ENCODE measurements around the gene SMIM5.
"Not testable (repeated sequence)": the region's sequence is repeated elsewhere in the genome, so short reads cannot be mapped to it uniquely, and the experiment has no call there.

The SMIM5 gene

DNA sequence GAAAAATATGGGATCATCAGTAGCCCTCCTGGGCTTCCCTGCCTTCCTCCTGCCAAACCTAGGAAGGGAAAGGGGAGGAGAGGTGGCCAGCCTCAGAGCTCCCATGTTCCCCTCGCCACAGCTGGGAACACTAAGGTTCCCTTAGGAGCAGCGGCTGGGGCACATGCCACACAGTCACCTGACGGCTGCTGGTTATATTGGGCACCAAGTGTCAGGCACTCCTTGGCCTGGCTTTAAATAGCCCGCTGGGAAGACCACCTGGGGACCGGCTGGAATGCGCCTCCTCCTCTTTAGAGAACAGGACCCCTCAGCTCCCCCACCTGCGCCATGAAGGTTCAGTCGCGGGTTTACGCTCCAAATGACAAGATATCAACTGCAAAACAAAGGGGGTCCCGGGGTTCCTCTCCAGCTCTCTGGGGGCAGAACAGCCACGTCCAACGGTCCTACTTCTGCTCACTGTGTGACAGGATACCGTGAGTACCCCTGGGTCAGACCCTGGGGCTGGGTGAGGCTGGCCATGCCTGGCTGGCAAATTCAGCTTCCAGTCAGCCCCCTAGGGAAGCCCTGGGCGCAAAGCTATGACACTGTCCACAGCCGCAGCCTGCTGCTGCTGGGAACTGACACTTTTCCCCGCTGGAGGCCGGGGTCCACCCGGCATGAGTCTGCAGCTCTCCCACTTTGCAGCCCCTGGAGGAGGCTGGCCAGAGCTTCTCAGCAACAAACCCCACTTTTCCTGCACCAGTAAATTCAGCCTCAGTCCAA, 3.3 kb downstream of the SMIM5 start:
- no peak overlapping the region for H3K4me3 ChIP-seq (ENCODE audit: low read length)
- DNase-seq (ENCODE audit: low read depth, low spot score) = no peak

DNA sequence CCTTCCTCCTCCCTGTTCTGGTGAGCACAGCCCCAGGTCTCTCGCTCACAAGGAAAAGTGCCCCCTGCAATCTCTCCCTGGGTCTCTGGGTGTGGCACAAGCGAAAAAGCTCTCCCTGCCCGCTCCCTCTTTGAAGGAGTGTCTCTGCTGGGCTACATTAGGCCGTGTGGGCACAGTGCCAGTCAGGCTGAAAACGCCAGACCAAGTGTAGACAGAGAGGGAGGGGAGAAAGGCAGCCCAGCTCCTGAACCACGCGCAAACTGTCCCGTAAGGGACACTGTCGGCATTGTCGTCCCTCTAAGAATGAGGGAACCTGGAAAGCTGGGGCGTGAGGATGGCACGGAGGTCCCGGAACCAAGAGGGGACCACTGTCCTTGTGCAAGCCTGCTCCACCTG, 3.9 kb downstream of the SMIM5 start:
- DNase-seq (ENCODE audit: low read depth, low spot score) = no peak
- no peak overlapping the region for H3K4me3 ChIP-seq (ENCODE audit: low read length)

DNA sequence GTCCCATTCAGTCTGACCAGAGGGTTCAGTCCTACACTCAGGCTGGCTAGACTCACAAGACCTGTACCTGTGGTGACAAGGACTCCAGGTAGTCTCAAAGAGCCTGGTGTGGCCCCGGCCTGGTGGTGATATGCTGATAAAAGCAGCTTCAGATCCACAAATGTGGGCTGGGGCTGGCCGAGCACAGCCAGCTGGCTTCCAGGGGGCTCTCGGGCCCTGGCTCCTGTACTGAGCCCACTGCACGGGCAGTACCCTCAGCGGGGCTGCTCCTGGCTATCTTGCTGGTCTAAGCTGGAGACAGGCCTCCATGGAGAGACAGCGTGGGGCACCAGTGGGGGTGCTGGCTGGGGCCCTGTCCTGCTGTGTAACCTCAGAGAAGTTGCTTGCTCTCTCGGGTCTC, 4.3 kb downstream of the SMIM5 start:
- H3K4me3 ChIP-seq (ENCODE audit: low read length) = no peak overlapping the region
- DNase-seq (ENCODE audit: low read depth, low spot score) = no peak

DNA sequence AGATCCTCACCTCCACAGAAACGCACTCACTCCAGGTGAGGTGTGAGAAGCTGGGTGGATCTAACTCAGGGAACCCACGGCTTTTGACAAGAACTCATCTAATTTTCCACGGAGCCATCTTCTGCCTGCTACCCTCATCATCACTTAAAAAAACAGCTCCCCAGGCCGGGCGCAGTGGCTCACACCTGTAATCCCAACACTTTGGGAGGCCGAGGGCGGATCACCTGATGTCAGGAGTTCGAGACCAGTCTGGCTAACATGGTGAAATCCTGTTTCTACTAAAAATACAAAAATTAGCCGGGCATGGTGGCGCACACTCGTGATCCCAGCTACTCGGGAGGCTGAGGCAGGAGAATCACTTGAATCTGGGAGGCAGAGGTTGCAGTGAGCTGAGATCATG, 4.8 kb downstream of the SMIM5 start:
- not testable (repeated sequence) for DNase-seq (ENCODE audit: low read depth, low spot score); H3K4me3 ChIP-seq (ENCODE audit: low read length)

DNA sequence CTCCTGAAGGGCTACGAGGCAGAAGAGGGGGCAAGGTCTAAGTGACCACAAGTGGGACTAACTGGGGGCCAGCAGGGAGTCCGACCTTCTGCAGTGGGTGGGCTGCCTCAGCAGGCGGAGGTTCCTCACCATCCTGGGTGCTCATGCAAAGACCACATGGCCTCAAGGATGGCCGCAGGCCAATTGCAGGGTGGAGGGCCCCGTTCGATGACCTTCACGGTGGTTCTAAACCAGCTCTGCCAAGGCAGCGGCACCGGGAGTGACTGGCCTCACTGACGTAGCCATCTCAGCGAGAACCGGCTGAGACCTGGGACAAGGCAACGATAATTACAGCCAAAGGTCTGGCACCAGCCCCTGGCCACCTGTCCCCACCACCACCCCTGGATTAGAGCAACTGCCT, 5.7 kb downstream of the SMIM5 start:
- DNase-seq (ENCODE audit: low read depth, low spot score) = no peak
- H3K4me3 ChIP-seq (ENCODE audit: low read length) = no peak overlapping the region

DNA sequence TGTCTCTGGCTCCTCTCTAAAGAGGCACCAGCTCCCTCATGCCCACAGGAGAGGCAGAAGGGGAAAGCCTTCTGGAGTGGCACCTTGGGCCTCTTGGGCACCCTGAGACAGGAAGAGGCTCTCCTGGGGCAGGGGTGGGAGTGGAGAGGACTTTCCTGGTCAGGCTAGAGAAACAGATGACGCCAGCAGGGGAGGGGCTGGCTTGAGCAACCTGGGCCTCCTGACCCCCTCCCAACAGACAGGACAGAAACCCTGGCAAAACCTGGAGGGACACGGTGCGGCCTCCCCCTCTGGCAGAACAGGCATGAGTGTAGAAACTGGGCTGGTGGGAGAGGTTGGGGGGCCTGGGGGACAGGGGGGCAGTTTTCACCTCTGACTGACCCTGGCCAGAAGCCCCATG, 6.1 kb downstream of the SMIM5 start:
- no peak for DNase-seq (ENCODE audit: low read depth, low spot score)
- H3K4me3 ChIP-seq (ENCODE audit: low read length) = no peak overlapping the region

DNA sequence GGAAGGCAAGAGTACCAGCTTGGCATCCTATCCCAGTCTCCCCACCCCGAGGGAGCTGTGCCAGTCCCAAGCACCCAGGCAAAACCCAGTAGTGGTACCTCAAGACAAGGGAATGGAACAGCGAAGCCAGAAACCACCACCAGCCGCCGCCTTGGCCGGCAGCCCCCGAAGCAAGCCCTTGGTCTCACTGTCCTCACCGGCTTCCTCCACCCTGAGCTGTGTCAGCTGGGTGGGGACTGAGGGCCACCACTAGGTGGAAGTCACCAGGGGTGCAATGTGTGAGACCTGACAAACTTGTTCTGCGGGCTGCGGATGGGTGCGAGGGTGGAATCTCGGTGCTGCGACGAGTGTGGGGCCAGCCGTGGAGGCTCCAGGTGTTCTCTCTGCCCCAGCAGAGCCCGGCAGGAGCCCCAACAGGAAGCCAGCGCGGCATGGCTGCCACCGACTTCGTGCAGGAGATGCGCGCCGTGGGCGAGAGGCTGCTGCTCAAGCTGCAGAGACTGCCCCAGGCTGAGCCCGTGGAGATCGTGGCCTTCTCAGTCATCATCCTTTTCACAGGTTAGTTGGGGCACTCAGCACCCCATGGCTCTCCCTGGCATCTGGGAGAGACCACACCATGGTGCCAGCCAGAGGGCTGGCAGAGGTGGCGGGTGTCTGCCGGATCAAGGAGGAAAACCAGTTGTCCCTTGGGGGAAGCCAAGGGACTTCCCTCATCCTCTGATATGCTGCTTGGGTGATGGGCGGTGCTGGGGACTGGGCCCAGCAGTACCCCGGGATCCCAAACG, 6.7 kb downstream of the SMIM5 start:
- H3K4me3 ChIP-seq (ENCODE audit: low read length) = no peak overlapping the region
- no peak for DNase-seq (ENCODE audit: low read depth, low spot score)

DNA sequence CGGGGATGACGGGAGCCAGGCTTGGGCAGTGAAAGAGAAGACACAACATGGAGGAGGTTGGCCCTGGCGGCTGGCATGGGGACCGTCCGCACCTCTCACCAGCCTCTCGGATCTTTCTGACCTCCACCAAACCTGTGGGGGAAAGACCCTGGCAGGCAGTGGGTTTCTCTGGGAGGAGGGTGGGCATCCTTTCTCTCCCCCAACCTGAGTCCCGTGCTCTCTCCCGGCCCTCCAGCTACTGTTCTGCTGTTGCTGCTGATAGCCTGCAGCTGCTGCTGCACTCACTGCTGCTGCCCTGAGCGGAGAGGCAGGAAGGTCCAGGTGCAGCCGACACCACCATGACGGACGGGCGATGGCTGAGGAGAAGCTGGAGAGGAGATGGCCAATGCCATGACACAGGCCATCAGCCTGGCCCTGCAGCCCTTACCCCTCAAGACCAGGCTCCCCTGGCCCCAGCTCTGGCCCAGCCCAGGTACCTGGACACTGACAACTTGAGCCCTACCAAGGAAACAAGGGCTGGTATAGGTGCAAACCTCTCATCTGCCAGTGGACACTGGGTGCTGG, 7.4 kb downstream of the SMIM5 start:
- no peak overlapping the region for H3K4me3 ChIP-seq (ENCODE audit: low read length)
- no peak for DNase-seq (ENCODE audit: low read depth, low spot score)

DNA sequence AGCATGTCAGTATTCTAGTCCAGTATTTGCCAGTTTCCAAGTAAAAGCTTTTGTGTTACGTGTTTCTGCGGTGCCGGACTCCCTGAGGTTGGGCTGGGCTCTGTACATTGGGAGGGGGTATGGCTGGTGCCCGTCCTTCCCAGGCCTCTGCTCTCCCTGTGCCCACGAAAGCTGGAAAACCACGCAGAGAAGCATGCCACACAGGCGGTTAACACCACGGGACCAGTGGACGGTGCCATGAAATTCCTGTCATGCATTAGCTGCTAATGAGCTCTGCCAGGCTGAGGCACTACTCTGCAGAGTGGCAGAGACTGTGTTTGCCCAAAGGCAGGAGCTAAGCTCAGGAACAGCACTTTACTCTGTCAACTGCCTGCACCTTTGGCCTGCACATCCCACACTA, 8.1 kb downstream of the SMIM5 start:
- H3K4me3 ChIP-seq (ENCODE audit: low read length) = no peak overlapping the region
- no peak for DNase-seq (ENCODE audit: low read depth, low spot score)

DNA sequence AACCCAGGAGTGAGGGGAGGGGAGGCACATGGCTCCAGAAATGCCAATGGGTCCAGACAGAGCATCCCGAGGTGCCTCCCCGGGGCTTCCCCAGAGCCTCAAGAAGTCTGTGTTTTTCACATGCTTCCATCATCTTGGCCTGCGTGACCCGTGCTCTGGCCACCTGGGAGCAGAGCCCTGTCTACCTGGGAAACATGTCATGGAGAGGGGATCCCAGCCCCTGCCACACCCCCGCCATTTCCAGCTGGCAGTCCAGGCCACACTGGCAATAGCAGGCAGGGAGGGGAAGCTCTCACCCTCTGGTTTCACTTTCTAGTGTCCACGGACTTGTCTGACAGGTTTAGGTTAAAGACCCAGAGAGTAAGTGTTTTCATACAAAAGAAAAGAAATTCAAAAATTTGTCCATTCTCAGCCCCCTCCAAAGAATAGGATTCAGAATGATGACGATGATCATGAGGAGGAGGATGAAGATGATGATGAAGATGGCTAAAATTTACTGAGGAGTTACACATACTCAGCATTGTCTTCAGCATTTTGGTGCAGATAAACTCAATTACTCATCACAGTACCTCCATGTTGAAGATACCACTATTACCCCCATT, 9.0 kb downstream of the SMIM5 start:
- DNase-seq (ENCODE audit: low read depth, low spot score) = no peak
- no peak overlapping the region for H3K4me3 ChIP-seq (ENCODE audit: low read length)

DNA sequence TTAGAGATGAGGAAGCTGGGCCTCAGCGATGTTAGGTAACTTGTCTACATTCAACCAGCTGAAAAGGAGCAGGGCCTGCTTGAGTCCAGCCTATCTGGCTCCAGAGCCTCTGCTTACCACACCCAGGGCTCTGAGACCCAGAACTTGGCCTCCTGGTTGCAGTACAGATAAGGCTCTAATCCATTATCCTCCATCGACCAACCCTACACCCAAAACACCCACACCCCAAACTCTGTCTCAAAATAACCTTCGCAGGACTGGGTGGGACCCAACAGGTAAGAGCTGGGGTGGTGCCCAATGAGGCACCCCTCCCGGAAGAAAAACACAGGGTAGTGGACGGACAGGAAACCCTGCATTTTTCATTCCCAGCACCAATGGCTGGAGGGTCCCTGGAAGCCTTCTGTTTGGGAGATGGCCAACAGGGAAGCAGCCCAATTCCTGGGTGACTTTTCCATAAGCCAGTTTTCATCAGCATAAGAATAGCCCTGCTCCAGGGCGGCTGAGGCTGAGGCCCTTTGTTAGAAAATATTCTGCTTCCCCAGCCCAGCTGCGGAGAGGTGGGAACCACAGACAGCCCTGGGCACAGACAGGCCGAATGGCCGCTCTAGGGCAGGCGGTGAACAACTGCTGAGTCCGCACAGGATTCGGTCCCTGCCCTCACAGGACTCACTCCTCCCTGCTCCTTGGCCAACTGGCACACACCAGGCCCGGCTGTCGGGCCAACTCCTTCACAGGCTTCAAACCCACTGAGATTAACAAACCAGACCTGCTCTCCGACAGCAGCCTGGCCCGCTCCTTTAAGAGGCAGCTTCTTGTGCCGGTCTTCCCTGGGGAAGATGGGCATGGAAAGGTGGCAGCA, 9.8 kb downstream of the SMIM5 start:
- H3K4me3 ChIP-seq (ENCODE audit: low read length) = no peak overlapping the region
- DNase-seq (ENCODE audit: low read depth, low spot score) = no peak

DNA sequence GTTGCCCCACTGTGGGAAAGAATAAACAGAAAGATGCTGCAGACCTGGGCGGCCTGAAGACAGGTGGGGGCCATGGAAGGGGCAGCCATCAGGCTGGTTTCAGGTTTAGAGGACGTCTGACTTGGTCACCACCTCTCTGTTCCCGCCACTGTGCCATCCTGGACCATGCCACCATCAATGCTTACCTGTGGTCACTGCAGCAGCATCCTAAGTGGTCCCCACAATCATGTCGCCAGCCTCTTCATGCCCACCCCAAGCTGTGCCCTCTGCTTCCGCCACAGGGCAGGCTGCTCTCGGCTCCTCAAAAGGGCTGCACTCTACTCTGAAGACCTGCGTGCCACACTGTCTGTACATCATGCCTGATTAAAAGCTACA, 10.4 kb downstream of the SMIM5 start:
- H3K4me3 ChIP-seq (ENCODE audit: low read length) = no peak overlapping the region
- no peak for DNase-seq (ENCODE audit: low read depth, low spot score)

DNA sequence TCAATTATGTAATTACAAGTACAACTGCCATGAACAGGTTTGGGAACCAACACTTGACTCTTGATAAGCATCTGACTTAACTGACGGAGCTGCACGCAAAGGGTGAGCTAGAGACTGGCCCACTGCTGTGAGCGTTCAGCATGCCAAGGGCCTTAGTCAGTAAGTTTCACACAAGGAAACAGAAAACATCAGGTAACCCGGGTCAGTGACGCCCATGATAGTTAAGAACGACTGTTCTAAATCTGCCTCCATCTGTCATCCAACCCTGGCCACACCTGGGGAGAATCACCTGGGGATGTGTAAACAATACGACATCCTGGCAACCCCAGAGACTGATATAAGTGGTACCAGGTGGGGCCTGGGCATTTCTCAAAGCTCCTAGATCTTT, 12.3 kb downstream of the SMIM5 start:
- no peak overlapping the region for H3K4me3 ChIP-seq (ENCODE audit: low read length)
- no peak for DNase-seq (ENCODE audit: low read depth, low spot score)

DNA sequence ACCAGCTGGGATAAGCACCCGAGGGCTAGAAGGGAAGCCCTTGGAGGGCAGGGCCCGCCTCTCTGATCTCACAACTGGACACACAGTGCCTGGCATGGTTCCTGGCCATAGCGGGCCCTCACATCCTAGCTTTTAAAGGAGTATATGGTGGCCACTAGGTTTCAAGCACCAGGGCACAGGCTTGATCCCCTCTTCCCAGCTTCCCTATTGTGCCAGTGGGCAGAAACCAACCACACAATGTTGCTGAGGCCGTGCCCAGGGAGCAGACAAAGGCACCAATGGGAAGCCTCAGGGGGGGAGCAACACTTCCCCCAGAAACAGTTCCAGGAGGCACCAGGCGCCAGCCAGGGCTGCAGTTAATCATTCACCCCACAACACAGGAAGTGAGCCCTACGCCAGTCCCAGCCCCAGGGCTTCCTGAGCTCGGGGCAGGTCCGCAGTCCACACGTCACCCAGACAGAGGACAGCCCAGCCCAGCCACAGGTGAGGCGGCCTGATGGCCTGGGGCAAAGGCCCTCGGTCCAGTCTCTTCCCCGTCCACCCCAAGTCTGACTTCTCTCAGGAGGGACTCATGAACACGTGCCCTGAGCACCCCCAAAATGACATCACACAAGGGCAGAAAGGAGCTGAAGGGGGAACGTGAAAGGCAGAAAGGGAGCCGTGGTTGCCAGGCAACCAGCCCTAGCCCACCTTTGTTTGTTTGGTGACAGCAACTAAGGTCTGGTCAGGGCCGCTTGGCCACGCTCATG, 12.8 kb downstream of the SMIM5 start:
- H3K4me3 ChIP-seq (ENCODE audit: low read length) = no peak overlapping the region
- peak; percentile 10 for DNase-seq (ENCODE audit: low read depth, low spot score)

DNA sequence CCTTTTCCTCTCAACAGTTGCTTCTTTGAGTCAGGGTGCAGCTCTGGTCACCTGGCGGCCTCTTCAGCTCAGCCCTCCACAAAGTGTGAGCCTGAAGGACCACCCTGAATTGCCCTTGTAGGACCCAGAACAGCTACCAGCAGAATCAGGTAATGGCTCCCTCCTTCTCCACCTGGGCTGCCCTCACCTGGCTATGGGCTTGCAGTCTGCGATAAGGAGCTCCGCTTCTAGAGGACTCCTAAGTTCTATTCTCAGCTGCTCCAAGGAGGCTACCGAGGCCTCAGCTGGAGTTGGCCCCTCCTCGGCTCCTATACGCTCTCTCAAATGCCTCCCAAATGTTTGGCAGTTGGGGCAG, 13.4 kb downstream of the SMIM5 start:
- no peak overlapping the region for H3K4me3 ChIP-seq (ENCODE audit: low read length)
- DNase-seq (ENCODE audit: low read depth, low spot score) = no peak

DNA sequence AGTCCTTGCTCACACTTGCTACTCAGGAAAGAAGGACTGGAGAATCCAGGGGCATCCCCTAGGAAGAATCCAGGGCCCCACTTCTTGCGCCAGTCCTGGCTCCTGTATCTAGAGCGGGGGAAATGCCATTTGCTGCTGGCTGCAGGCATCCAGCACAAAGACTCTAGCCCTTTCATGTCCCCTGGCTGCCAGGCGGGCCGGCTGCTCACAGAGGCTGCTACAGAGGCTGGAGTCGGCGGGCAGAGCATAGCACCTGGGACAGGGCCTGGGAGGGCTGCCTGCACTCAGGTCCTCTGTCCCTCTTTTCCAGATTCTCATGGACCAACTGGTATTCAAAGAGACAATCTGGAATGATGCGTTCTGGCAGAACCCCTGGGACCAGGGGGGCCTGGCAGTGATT, 13.8 kb downstream of the SMIM5 start:
- no peak overlapping the region for H3K4me3 ChIP-seq (ENCODE audit: low read length)
- DNase-seq (ENCODE audit: low read depth, low spot score) = no peak

DNA sequence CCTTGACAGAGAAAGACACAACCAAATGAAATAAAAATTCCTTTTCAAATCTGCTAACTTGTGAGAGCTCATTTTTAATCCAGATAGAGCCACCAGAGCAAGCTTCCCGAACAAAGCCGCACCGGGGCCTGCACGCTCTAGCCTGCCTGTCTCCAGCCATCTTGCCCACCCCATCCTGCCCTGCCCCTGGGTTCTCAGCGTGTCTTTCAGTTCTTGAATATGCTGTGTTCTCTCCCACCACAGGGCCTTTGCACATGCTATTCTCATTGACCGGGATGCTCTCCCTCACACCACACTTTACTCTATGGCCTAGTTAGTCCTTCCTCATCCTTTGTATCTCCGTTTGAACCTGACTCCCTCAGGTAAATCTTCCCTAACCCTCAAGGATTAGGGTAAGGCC, 14.7 kb downstream of the SMIM5 start:
- no peak overlapping the region for H3K4me3 ChIP-seq (ENCODE audit: low read length)

DNA sequence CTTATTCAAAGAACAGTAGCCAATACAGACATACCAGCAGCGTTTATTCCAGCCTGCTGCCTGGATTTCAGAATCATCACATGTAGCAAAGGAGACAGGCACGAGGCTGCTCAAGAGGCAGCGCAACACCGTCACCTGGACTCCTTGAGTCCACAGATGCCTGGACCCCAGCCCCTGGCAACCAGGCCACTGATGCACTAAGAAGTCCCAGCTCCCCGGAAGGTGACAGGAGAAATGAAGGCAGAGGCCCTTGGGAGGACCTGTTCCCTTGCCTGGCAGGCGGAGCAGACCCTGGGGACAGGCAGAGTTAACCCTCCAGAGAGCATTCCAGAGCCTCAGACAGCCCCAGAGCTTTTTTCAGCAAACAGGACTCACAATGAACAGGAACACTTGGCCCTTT, 16.5 kb downstream of the SMIM5 start:
- no peak overlapping the region for H3K4me3 ChIP-seq (ENCODE audit: low read length)
- DNase-seq (ENCODE audit: low read depth, low spot score) = no peak

More for the DNA sequence above, 14.7 kb downstream of the SMIM5 start:
- no peak for DNase-seq (ENCODE audit: low read depth, low spot score)

DNA sequence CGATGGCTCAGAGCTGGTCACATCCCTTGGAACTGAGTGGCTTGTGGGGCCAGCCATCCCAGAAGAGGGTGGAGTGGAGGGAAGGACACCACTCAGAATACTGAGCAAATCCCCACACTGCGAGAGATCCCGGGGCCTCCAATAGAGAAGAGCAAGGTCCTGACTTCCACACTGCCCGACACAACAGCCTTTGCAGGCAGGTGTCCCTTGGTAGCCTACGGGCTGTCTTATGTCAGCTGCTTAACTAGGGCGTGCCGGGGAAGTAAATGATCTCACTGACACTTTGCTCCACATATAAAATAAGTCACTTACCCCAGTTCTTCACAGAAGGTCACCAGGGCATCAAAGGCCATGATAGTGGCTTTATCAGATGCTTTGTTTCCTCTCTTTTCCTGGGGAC, 17.6 kb downstream of the SMIM5 start:
- DNase-seq (ENCODE audit: low read depth, low spot score) = no peak
- no peak overlapping the region for H3K4me3 ChIP-seq (ENCODE audit: low read length)
